Progenitor cell of endocrine pancreas (in vitro differentiated cells): ENCODE measurements around the gene ILDR2. TPM values are rescaled to one million over a fixed set of nuclear protein-coding genes. Genes with fewer than 3 reads are reported as not detected.
A peak's percentile ranks its signal among the peaks of the same experiment; 100 is the strongest.

Experiments
- DNase-seq: peaks from one replicate; pipeline ENCODE4 v3.0.0; 2021; ENCODE audit warnings: low spot score; ENCODE audit not compliant: unreplicated experiment
- H3K27ac Mint-ChIP-seq: 2 replicates; pipeline ENCODE4 v1.8.0; 2021; ENCODE audit warnings: mild to moderate bottlenecking, moderate library complexity, mixed read lengths
- H3K27me3 Mint-ChIP-seq: 2 replicates; pipeline ENCODE4 v1.8.0; 2021; ENCODE audit warnings: mixed read lengths
- H3K36me3 Mint-ChIP-seq: 2 replicates; pipeline ENCODE4 v1.8.0; 2022; ENCODE audit warnings: mixed read lengths; ENCODE audit not compliant: insufficient read depth
- H3K4me1 Mint-ChIP-seq: 2 replicates; pipeline ENCODE4 v1.8.0; 2021; ENCODE audit warnings: low read depth, mixed read lengths
- H3K4me3 Mint-ChIP-seq: 2 replicates; pipeline ENCODE4 v1.8.0; 2021; ENCODE audit warnings: low read depth, mild to moderate bottlenecking, moderate library complexity, mixed read lengths
- H3K9me3 Mint-ChIP-seq: 2 replicates; pipeline ENCODE4 v1.8.0; 2021; ENCODE audit warnings: low read depth, mixed read lengths
- CTCF ChIP-seq: fragments of 200-600 bp; sonication (generic); IDR thresholded peaks from one replicate; pipeline ENCODE4 v1.5.0; 2021; ENCODE audit warnings: antibody characterized with exemption, mild to moderate bottlenecking; ENCODE audit not compliant: unreplicated experiment
- total RNA-seq: library from RNA; stranded (reverse); gene quantifications from 2 replicates; pipeline ENCODE4 v1.2.1, GENCODE V29; 2021

The ILDR2 gene
- total RNA-seq, 1 donor from 2014 or later, result 1.4 TPM

- no peak for TF ChIP-seq CTCF
- H3K4me3 Mint-ChIP-seq, result no peak overlapping the region
- peaks cover 79% of the 10 kb centered on the region for H3K27me3 Mint-ChIP-seq
- no peaks in the 10 kb centered on the region for H3K36me3 Mint-ChIP-seq
- DNase-seq, result no peak
- H3K9me3 Mint-ChIP-seq, result no peaks in the 10 kb centered on the region
- no peaks in the 10 kb centered on the region for H3K4me1 Mint-ChIP-seq
- H3K27ac Mint-ChIP-seq, result no peak overlapping the region
Measured at GRCh38 chr1:166918088-166918955, 57.0 kb downstream of the ILDR2 start.

- no peak for TF ChIP-seq CTCF
- Mint-ChIP-seq H3K36me3 (no peaks in the 10 kb centered on the region), H3K9me3 (peaks cover 12% of the 10 kb centered on the region), H3K4me3 (no peak overlapping the region), H3K4me1 (no peaks in the 10 kb centered on the region), H3K27ac (peak overlapping the region; percentile 67), H3K27me3 (peaks cover 59% of the 10 kb centered on the region)
- DNase-seq, result no peak
Measured at GRCh38 chr1:166915941-166916340, 59.4 kb downstream of the ILDR2 start.

GRCh38 chr1:166915042-166915441, 60.3 kb downstream of the ILDR2 start:
- no peak for DNase-seq
- Mint-ChIP-seq H3K4me1 (no peaks in the 10 kb centered on the region), H3K27me3 (peaks cover 52% of the 10 kb centered on the region), H3K27ac (no peak overlapping the region), H3K36me3 (no peaks in the 10 kb centered on the region), H3K9me3 (peaks cover 13% of the 10 kb centered on the region), H3K4me3 (no peak overlapping the region)
- no peak for TF ChIP-seq CTCF

GRCh38 chr1:166914111-166914510, 61.2 kb downstream of the ILDR2 start:
- Mint-ChIP-seq H3K27ac (no peak overlapping the region), H3K9me3 (peaks cover 13% of the 10 kb centered on the region), H3K4me3 (no peak overlapping the region), H3K36me3 (no peaks in the 10 kb centered on the region), H3K4me1 (no peaks in the 10 kb centered on the region), H3K27me3 (peaks cover 42% of the 10 kb centered on the region)
- TF ChIP-seq CTCF, result no peak
- DNase-seq, result no peak

- DNase-seq, result no peak
- TF ChIP-seq CTCF, result no peak
- peaks cover 24% of the 10 kb centered on the region for H3K27me3 Mint-ChIP-seq
- H3K27ac Mint-ChIP-seq, result no peak overlapping the region
- H3K36me3 Mint-ChIP-seq, result no peaks in the 10 kb centered on the region
- peaks cover 13% of the 10 kb centered on the region for H3K9me3 Mint-ChIP-seq
- H3K4me3 Mint-ChIP-seq, result no peak overlapping the region
- no peaks in the 10 kb centered on the region for H3K4me1 Mint-ChIP-seq
Measured at GRCh38 chr1:166911624-166912023, 63.7 kb downstream of the ILDR2 start.
